HCT116 (cell line): ENCODE data around the gene GCN1.

Experiments used
- EZH2 ChIP-seq: fragments of 200-600 bp; sonication (generic); IDR thresholded peaks from 2 replicates; pipeline ENCODE4 v1.6.1; 2017; ENCODE audit warnings: antibody characterized with exemption, mixed run types
- EZH2phosphoT487 ChIP-seq: fragments of 200-600 bp; IDR thresholded peaks from 2 replicates; pipeline ENCODE4 v1.6.1; 2018; ENCODE audit warnings: antibody characterized with exemption, borderline replicate concordance
- JUND ChIP-seq: IDR thresholded peaks from 2 replicates; pipeline ENCODE4 v1.6.1; 2012
- MAX ChIP-seq: IDR thresholded peaks from 2 replicates; pipeline ENCODE4 v1.6.1; 2012
- POLR2A ChIP-seq: IDR thresholded peaks from 2 replicates; pipeline ENCODE4 v1.7.0; 2011; ENCODE audit warnings: borderline replicate concordance; ENCODE audit not compliant: insufficient read depth, insufficient read length; ENCODE audit errors: extremely low read depth
- POLR2AphosphoS5 ChIP-seq: IDR thresholded peaks from 2 replicates; pipeline ENCODE4 v1.6.1; 2011; ENCODE audit warnings: mild to moderate bottlenecking, low read depth, low read length, moderate library complexity
- RAD21 ChIP-seq: IDR thresholded peaks from 2 replicates; pipeline ENCODE4 v1.6.1; 2012; ENCODE audit warnings: low read depth, mild to moderate bottlenecking
- REST ChIP-seq: IDR thresholded peaks from 2 replicates; pipeline ENCODE4 v1.6.1; 2012; ENCODE audit warnings: low read depth
- SP1 ChIP-seq: IDR thresholded peaks from 2 replicates; pipeline ENCODE4 v1.6.1; 2012; ENCODE audit warnings: low read depth
- SRF ChIP-seq: IDR thresholded peaks from 2 replicates; pipeline ENCODE4 v1.6.1; 2012; ENCODE audit warnings: low read depth
- YY1 ChIP-seq: IDR thresholded peaks from 2 replicates; pipeline ENCODE4 v1.6.1; 2011; ENCODE audit warnings: low read length, low read depth, moderate library complexity, mild to moderate bottlenecking; ENCODE audit not compliant: insufficient replicate concordance; ENCODE audit errors: extremely low read depth
- ZBTB33 ChIP-seq: IDR thresholded peaks from 2 replicates; pipeline ENCODE4 v1.6.1; 2011; ENCODE audit warnings: mild to moderate bottlenecking, low read length, moderate library complexity; ENCODE audit not compliant: insufficient replicate concordance; ENCODE audit errors: extremely low read depth
- ZNF274 ChIP-seq: fragments of 200-500 bp; sonication (Bioruptor generic); IDR thresholded peaks from 2 replicates; pipeline ENCODE4 v1.6.1; 2014; ENCODE audit warnings: mild to moderate bottlenecking, low read depth, low read length, inconsistent platforms
- TF ChIP-seq, protein P1 (sequence below), 3 experiments: fragments of 200-600 bp in 1 of 3; sonication (generic) in 1 of 3; IDR thresholded peaks in 2 of 3; conservative IDR thresholded peaks in 1 of 3; 2 replicates each; pipeline ENCODE4 v1.5.1; 2012 to 2017; ENCODE audit warnings: low read depth in 2 of 3, low read length in 2 of 3, antibody characterized with exemption in 1 of 3, borderline replicate concordance in 1 of 3, control low read depth in 1 of 3, mild to moderate bottlenecking in 1 of 3, mixed read lengths in 1 of 3, mixed run types in 1 of 3, moderate library complexity in 1 of 3; ENCODE audit not compliant: insufficient read depth in 1 of 3

- TF ChIP-seq MAX (no peak), SP1 (no peak), POLR2A (no peak), EZH2phosphoT487 (no peak), EZH2 (no peak), ZNF274 (no peak), POLR2AphosphoS5 (no peak), REST (no peak), ZBTB33 (no peak), RAD21 (no peak), SRF (no peak), YY1 (no peak), JUND (no peak)
- TF ChIP-seq, protein P1, sequence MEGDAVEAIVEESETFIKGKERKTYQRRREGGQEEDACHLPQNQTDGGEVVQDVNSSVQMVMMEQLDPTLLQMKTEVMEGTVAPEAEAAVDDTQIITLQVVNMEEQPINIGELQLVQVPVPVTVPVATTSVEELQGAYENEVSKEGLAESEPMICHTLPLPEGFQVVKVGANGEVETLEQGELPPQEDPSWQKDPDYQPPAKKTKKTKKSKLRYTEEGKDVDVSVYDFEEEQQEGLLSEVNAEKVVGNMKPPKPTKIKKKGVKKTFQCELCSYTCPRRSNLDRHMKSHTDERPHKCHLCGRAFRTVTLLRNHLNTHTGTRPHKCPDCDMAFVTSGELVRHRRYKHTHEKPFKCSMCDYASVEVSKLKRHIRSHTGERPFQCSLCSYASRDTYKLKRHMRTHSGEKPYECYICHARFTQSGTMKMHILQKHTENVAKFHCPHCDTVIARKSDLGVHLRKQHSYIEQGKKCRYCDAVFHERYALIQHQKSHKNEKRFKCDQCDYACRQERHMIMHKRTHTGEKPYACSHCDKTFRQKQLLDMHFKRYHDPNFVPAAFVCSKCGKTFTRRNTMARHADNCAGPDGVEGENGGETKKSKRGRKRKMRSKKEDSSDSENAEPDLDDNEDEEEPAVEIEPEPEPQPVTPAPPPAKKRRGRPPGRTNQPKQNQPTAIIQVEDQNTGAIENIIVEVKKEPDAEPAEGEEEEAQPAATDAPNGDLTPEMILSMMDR (IDR thresholded peaks at IDR 0.05 in 2 of 3, conservative IDR thresholded peaks at IDR 0.05 in 1 of 3; ENCODE audit: borderline replicate concordance in 1 of 3, insufficient read depth in 1 of 3, low read depth in 2 of 3, low read length in 2 of 3) = no peak
Measured at GRCh38 chr12:120125029-120125428, 69.5 kb downstream of the GCN1 start.
